Esophagus muscularis mucosa (tissue), 4 donors: Measurements from ENCODE around the gene DOCK1. TPM values are rescaled to one million over a fixed set of nuclear protein-coding genes. Genes with fewer than 3 reads are reported as not detected.
A peak's percentile ranks its signal among the peaks of the same experiment; 100 is the strongest.

Experiments
- DNase-seq: peaks from one replicate; pipeline ENCODE4 v3.0.0-alpha.2; 2017; ENCODE audit errors: extremely low spot score
- H3K27ac ChIP-seq, 4 donors: fragments of 200-600 bp; sonication (generic); replicated peaks in 1 of 4; 1 replicate in 3 of 4; 2 replicates in 1 of 4; pipeline ENCODE4 v1.5.1; 2016 to 2019; ENCODE audit warnings: mild to moderate bottlenecking in 1 of 4
- H3K27me3 ChIP-seq, 4 donors: fragments of 200-600 bp; sonication (generic); one replicate each; pipeline versions ENCODE4 v1.5.1 to v1.6.0; 2016 to 2019
- H3K36me3 ChIP-seq, 4 donors: fragments of 200-600 bp; sonication (generic); one replicate each; pipeline ENCODE4 v1.5.1; 2016 to 2019
- H3K4me1 ChIP-seq, 4 donors: fragments of 200-600 bp; sonication (generic); one replicate each; pipeline ENCODE4 v1.5.1; 2016 to 2019
- H3K4me3 ChIP-seq, 4 donors: fragments of 200-600 bp; sonication (generic); 1 replicate in 2 of 4; 2 replicates in 2 of 4; pipeline ENCODE4 v1.5.1; 2016 to 2019; ENCODE audit warnings: mild to moderate bottlenecking in 4 of 4, moderate library complexity in 1 of 4
- H3K9me3 ChIP-seq, 4 donors: fragments of 200-600 bp; sonication (generic); 1 replicate in 3 of 4; 2 replicates in 1 of 4; pipeline ENCODE4 v1.5.1; 2016 to 2019
- CTCF ChIP-seq, 3 experiments: fragments of 200-600 bp in 2 of 3; fragments of 450-650 bp in 1 of 3; sonication (generic) in 2 of 3; IDR thresholded peaks; one replicate each; pipeline ENCODE4 v1.5.1; 2017 to 2019; ENCODE audit warnings: antibody characterized with exemption in 3 of 3, mild to moderate bottlenecking in 2 of 3, moderate library complexity in 1 of 3
- EP300 ChIP-seq: sonication (generic); formaldehyde crosslinking; IDR thresholded peaks from one replicate; pipeline ENCODE4 v1.6.1; 2017; ENCODE audit warnings: antibody characterized with exemption
- POLR2A ChIP-seq: fragments of 450-650 bp; IDR thresholded peaks from one replicate; pipeline ENCODE4 v1.6.1; 2017; ENCODE audit warnings: antibody characterized with exemption, moderate library complexity, mild to moderate bottlenecking, low read depth
- POLR2AphosphoS5 ChIP-seq, 2 donors: sonication (generic); formaldehyde crosslinking; IDR thresholded peaks; one replicate each; pipeline ENCODE4 v1.6.1; 2017; ENCODE audit warnings: antibody characterized with exemption in 2 of 2
- WGBS: methylation state at CpG from one replicate; pipeline ENCODE4 v1.1.5; 2018; 5-methylcytosine and 5-hydroxymethylcytosine counted together
- intact Hi-C: fragments of 100-400 bp; cut with DNase I; formaldehyde crosslinking; loops from one replicate; pipeline ENCODE4 v1.15.1; 2023
- total RNA-seq, 4 donors: library from RNA; depleted of rRNA; stranded (reverse); fragments of >200 nt; gene quantifications; one replicate each; pipeline versions ENCODE4 v1.1.0 to v1.2.1, GENCODE V29; 2016

The DOCK1 gene
- total RNA-seq, 4 donors from 2014 or later = 41.4 to 60.3 (median 55.3) TPM

DNA sequence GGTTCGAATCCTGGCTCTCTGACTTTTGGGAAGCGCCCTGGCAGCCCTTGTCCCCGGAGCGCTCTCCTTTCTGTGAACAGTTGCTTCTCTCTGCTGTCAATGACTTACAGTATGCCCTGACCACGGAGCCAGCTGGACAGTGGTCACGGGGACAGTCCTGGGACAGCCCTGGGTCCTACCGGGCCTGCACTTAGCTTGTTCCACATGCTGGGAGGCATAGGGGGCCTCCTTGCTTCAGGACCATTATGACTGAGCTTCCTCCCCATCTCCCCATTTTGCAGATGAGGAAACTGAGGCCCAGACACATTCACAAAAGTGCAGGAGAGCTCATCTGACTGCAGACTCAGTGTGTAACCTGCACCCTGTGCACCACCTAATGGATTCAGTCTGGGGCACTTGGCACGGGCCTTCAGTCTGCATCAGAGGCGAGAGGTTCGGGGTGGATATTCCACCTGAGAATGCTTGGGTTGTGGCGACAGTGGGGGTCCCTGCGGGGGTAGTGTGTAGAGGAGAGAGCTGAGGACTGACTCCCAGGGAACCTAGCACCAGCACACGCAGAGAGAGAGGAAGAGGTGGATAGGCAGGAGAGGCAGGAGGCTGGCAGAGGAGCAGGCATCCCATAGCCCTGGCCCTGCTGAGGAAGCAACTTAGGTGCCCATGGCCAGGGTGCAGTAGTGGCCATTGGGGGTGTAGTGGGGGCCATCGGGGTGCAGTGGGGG, 1.6 kb downstream of the DOCK1 start:
- H3K4me1 ChIP-seq = peaks cover 21 to 63% (median 46%) of the 10 kb centered on the region in 4 donors
- H3K36me3 ChIP-seq = no peaks in the 10 kb centered on the region
- H3K27me3 ChIP-seq = no peaks in the 10 kb centered on the region
- H3K9me3 ChIP-seq = no peaks in the 10 kb centered on the region
- intact Hi-C loops = loop anchor here (10.0 kb wide), 1 partner anchor 118 kb away; no protein-coding TSS in a partner anchor
- peak overlapping the region; percentile 74 to 86 (median 83) for H3K27ac ChIP-seq
- 86% methylated on average over 12 of the region's 14 CpGs for WGBS
- peak overlapping the region; percentile 73 to 97 (median 86) for H3K4me3 ChIP-seq
- TF ChIP-seq POLR2AphosphoS5 (IDR thresholded peaks at IDR 0.05) (no peak), POLR2A (no peak), CTCF (IDR thresholded peaks at IDR 0.05) (no peak), EP300 (no peak)
- no peak for DNase-seq

DNA sequence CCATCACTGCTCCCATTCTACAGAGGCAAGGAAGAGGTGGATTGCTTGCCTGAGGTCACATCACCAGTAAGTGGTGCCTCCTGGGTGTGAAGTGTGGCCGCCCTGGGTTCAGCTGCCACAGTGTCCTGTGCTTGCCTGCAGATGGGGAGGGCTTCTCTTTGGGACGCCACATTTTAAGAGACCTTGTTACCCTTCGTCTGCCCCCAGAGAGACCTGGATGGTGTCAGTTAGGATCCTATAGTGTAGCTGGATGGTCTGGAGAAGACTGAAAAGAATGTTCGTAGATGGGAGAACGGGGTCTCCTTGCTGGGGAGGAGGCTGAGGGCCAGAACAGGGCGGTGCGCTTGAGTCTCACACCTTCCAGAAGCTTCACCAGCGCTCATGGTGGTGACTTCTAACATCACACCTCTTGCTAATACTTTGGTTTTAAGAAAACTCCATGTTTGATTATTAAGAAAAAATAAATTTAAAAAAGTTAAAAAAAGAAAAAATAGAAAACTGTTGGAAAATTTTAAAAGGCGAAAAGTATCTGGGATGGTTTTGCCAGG, 2.3 kb downstream of the DOCK1 start:
- intact Hi-C loops = loop anchor here (10.0 kb wide), 1 partner anchor 117 kb away; no protein-coding TSS in a partner anchor
- no peaks in the 10 kb centered on the region for H3K27me3 ChIP-seq
- H3K36me3 ChIP-seq = no peaks in the 10 kb centered on the region
- H3K27ac ChIP-seq = peak overlapping the region in 1 of 4 donors; percentile 30
- no peak for TF ChIP-seq POLR2A
- TF ChIP-seq CTCF (IDR thresholded peaks at IDR 0.05) = no peak
- no peak for TF ChIP-seq POLR2AphosphoS5 (IDR thresholded peaks at IDR 0.05)
- no peak for TF ChIP-seq EP300
- 97% methylated on average over 9 of the region's 9 CpGs for WGBS
- H3K4me3 ChIP-seq = no peak overlapping the region
- peaks cover 21 to 63% (median 46%) of the 10 kb centered on the region in 4 donors for H3K4me1 ChIP-seq
- no peaks in the 10 kb centered on the region for H3K9me3 ChIP-seq
- no peak for DNase-seq

DNA sequence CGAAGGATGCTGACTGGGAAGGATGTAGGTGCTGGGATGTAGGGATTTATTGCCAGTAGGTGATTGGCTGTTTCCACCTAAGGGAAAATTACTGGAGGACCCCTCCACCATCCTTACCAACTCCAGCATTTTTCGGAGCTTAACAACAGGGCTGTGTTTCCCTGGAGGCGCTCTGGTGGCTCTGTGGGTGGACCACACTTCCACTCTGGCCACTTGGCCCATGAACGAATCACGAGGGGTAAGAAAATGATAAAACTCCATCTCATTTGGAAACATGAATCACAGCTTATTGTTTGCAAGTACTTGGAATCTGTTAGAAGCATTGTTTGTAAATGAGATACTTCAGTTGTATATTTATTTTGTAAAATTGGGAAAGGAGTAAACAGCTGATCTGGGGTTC, 3.0 kb downstream of the DOCK1 start:
- TF ChIP-seq POLR2AphosphoS5 (IDR thresholded peaks at IDR 0.05) = no peak
- TF ChIP-seq EP300 = no peak
- TF ChIP-seq CTCF (IDR thresholded peaks at IDR 0.05) = no peak
- TF ChIP-seq POLR2A = no peak
- no peak for DNase-seq
- WGBS = 88% methylated on average over 5 of the region's 5 CpGs
- peak overlapping the region in 1 of 4 donors; percentile 30 for H3K27ac ChIP-seq
- intact Hi-C loops = loop anchor here (10.0 kb wide), 1 partner anchor 117 kb away; no protein-coding TSS in a partner anchor
- H3K36me3 ChIP-seq = no peaks in the 10 kb centered on the region
- no peaks in the 10 kb centered on the region for H3K27me3 ChIP-seq
- H3K9me3 ChIP-seq = no peaks in the 10 kb centered on the region
- H3K4me3 ChIP-seq = no peak overlapping the region
- peaks cover 21 to 63% (median 46%) of the 10 kb centered on the region in 4 donors for H3K4me1 ChIP-seq

DNA sequence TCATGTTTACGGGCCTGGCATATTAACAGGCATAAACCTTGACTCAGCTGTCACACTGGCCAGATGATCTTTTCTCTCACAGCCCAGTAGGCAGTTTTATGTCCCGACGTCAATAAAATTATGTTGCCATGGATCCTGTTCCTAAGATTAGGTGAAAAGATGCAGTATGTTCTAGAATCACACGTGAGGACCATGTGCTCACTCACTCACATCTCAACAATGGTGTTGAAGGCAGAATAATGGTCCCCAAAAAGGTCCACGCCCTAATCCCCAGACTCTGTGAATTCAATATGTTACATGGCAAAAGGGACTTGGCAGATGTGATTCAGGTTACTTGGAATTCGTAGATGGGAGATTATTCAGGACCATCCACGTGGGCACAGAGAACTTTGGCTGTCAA, 3.5 kb downstream of the DOCK1 start:
- intact Hi-C loops = loop anchor here (10.0 kb wide), 1 partner anchor 116 kb away; no protein-coding TSS in a partner anchor
- 71% methylated on average over 7 of the region's 7 CpGs for WGBS

More for the DNA sequence above, 3.5 kb downstream of the DOCK1 start:
- Histone ChIP-seq H3K9me3 (no peaks in the 10 kb centered on the region), H3K27ac (no peak overlapping the region), H3K4me1 (peaks cover 23 to 67% (median 46%) of the 10 kb centered on the region in 4 donors), H3K27me3 (no peaks in the 10 kb centered on the region), H3K4me3 (no peak overlapping the region), H3K36me3 (no peaks in the 10 kb centered on the region)
- no peak for DNase-seq
- TF ChIP-seq CTCF (IDR thresholded peaks at IDR 0.05) = no peak
